Measurements from ENCODE around the gene GPC6.

- TF ChIP-seq ZNF384 (IDR thresholded peaks at IDR 0.05) (no peak), SUZ12 (IDR thresholded peaks at IDR 0.05) (no peak), NFRKB (IDR thresholded peaks at IDR 0.05) (no peak), FOXK2 (IDR thresholded peaks at IDR 0.05) (no peak), ELF4 (IDR thresholded peaks at IDR 0.05) (no peak), TARDBP (IDR thresholded peaks at IDR 0.05) (no peak), LEF1 (IDR thresholded peaks at IDR 0.05; ENCODE audit: borderline replicate concordance) (no peak), SP1 (IDR thresholded peaks at IDR 0.05) (no peak), FOXA1 (IDR thresholded peaks at IDR 0.05) (no peak)
Measured at GRCh38 chr13:94014461-94014860, 787.9 kb downstream of the GPC6 start.
